Measurements from ENCODE around the gene ATP5F1E. TPM values are rescaled to one million over a fixed set of nuclear protein-coding genes. Genes with fewer than 3 reads are reported as not detected.

Gene ATP5F1E
- total RNA-seq, 6 experiments from 2014 or later = 75.0 to 91.4 (median 84.4) TPM

GRCh38 chr20:59032713-59033059 is 551 bp upstream of the ATP5F1E start:
- peak overlapping the region; percentile 93 for H3K27ac Mint-ChIP-seq
- DNase-seq = peak; percentile 20
- TF ChIP-seq CTCF (IDR thresholded peaks at IDR 0.05) = no peak; the same call in 1 of the 2 replicates
- H3K4me3 Mint-ChIP-seq = peak overlapping the region; percentile 94
- H3K27me3 Mint-ChIP-seq (ENCODE audit: insufficient read depth) = peaks cover 2% of the 10 kb centered on the region
- peaks cover 51% of the 10 kb centered on the region for H3K4me1 Mint-ChIP-seq (ENCODE audit: low read depth)
- peaks cover 65% of the 10 kb centered on the region for H3K36me3 Mint-ChIP-seq (ENCODE audit: low read depth)
- H3K9me3 Mint-ChIP-seq = no peaks in the 10 kb centered on the region

- peaks cover 67% of the 10 kb centered on the region for H3K36me3 Mint-ChIP-seq (ENCODE audit: low read depth)
- peaks cover 62% of the 10 kb centered on the region for H3K4me1 Mint-ChIP-seq (ENCODE audit: low read depth)
- TF ChIP-seq CTCF (IDR thresholded peaks at IDR 0.05) = no peak
- peaks cover 2% of the 10 kb centered on the region for H3K27me3 Mint-ChIP-seq (ENCODE audit: insufficient read depth)
- no peak for DNase-seq
- peak overlapping the region; percentile 94 for H3K4me3 Mint-ChIP-seq
- H3K27ac Mint-ChIP-seq = peak overlapping the region; percentile 92
- no peaks in the 10 kb centered on the region for H3K9me3 Mint-ChIP-seq
Measured at GRCh38 chr20:59031564-59032022, 542 bp downstream of the ATP5F1E start.

DNA sequence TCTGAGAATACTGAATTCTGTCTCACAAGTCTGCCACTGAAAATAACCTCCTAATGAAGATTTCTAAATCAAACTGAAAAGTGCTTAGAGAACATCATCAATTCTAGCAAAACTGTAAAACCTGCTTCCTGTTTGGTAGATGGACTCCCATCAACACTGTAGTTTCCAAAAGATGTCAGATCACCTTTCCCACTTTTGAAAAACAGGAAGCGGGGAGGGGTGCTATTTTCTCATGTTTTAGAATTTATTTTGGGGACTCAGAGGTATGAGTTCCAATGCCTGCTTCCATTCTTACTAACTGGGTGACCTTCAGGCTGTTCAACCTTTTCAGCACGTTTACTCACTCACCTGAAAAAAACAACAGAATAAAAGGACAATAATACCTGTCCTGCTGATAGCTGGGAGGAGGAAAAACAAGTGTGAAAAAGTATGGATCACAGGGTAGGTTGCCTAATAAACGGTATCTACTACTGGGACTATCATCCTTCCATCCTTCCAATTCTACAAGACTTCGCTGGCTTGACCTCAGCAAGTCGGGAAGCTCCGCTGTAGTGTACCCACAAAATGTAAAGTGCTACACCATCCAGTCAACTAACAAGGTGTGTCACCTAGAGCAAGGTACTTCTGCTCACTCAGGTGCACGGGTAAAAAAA is 1.1 kb downstream of the ATP5F1E start:
- peaks cover 65% of the 10 kb centered on the region for H3K4me1 Mint-ChIP-seq (ENCODE audit: low read depth)
- H3K9me3 Mint-ChIP-seq = no peaks in the 10 kb centered on the region
- H3K36me3 Mint-ChIP-seq (ENCODE audit: low read depth) = peaks cover 67% of the 10 kb centered on the region
- H3K4me3 Mint-ChIP-seq = peak overlapping the region; percentile 94
- peaks cover 2% of the 10 kb centered on the region for H3K27me3 Mint-ChIP-seq (ENCODE audit: insufficient read depth)
- peak overlapping the region; percentile 92 for H3K27ac Mint-ChIP-seq
- no peak for TF ChIP-seq CTCF (IDR thresholded peaks at IDR 0.05)
- DNase-seq = no peak

- peaks cover 2% of the 10 kb centered on the region for H3K27me3 Mint-ChIP-seq (ENCODE audit: insufficient read depth)
- H3K4me1 Mint-ChIP-seq (ENCODE audit: low read depth) = peaks cover 62% of the 10 kb centered on the region
- H3K9me3 Mint-ChIP-seq = no peaks in the 10 kb centered on the region
- TF ChIP-seq CTCF (IDR thresholded peaks at IDR 0.05) = no peak
- peaks cover 56% of the 10 kb centered on the region for H3K36me3 Mint-ChIP-seq (ENCODE audit: low read depth)
- no peak for DNase-seq
- peak overlapping the region; percentile 94 for H3K4me3 Mint-ChIP-seq
- peak overlapping the region; percentile 74 for H3K27ac Mint-ChIP-seq
Measured at GRCh38 chr20:59028812-59029211, 3.3 kb downstream of the ATP5F1E start.

GRCh38 chr20:59027741-59028320 is 4.3 kb downstream of the ATP5F1E start:
- peaks cover 57% of the 10 kb centered on the region for H3K4me1 Mint-ChIP-seq (ENCODE audit: low read depth)
- no peak for TF ChIP-seq CTCF (IDR thresholded peaks at IDR 0.05)
- H3K9me3 Mint-ChIP-seq = no peaks in the 10 kb centered on the region
- peak overlapping the region; percentile 94 for H3K4me3 Mint-ChIP-seq
- H3K27ac Mint-ChIP-seq = peak overlapping the region; percentile 74
- H3K36me3 Mint-ChIP-seq (ENCODE audit: low read depth) = peaks cover 61% of the 10 kb centered on the region
- peak; percentile 46 for DNase-seq
- peaks cover 2% of the 10 kb centered on the region for H3K27me3 Mint-ChIP-seq (ENCODE audit: insufficient read depth)
